IMR-90 (cell line): ENCODE results near the gene FOCAD. TPM values are rescaled to one million over a fixed set of nuclear protein-coding genes. Genes with fewer than 3 reads are reported as not detected.

Experiments
- ATAC-seq: fragments of 200-7000 bp; cut with Tn5 transposase; 2 replicates; pipeline ENCODE4 v1.9.1; 2020; ENCODE audit warnings: low read depth, mild to moderate bottlenecking, moderate library complexity
- BruUV-seq: library from RNA; stranded (reverse); fragments of 400-500 nt; replicated peaks from 2 replicates; lab custom pipeline; 2021; lab: Mats Ljungman, UMichigan
- CTCF ChIA-PET: fragments of 300-600 bp; formaldehyde crosslinking; extraction: SDS; loops from one replicate; lab custom pipeline; 2021; ENCODE audit warnings: antibody characterized with exemption; lab: Yijun Ruan, JAX
- POLR2A ChIA-PET: fragments of 300-600 bp; sonication (Branson Sonifier 250); formaldehyde crosslinking; loops from one replicate; lab custom pipeline; 2022; ENCODE audit warnings: antibody characterized with exemption; ENCODE audit not compliant: unreplicated experiment; lab: Charles Lee
- DNase-seq: peaks from one replicate; pipeline ENCODE4 v3.0.0; 2013
- H2AFZ ChIP-seq: replicated peaks from 2 replicates; pipeline ENCODE3; 2013; ENCODE audit warnings: low read length, mild to moderate bottlenecking; ENCODE audit not compliant: poor library complexity
- H2AK5ac ChIP-seq: 2 replicates; pipeline ENCODE4 v1.6.1; 2013; ENCODE audit warnings: low read depth, low read length, inconsistent platforms
- H2AK9ac ChIP-seq: replicated peaks from 2 replicates; pipeline ENCODE3; 2013; ENCODE audit warnings: mild to moderate bottlenecking, low read depth, low read length, moderate library complexity; ENCODE audit not compliant: poor library complexity
- H2BK120ac ChIP-seq: 2 replicates; pipeline ENCODE4 v1.6.1; 2013; ENCODE audit warnings: low read depth, low read length, inconsistent platforms
- H2BK15ac ChIP-seq: 3 replicates; pipeline ENCODE4 v1.6.1; 2013; ENCODE audit warnings: low read depth, low read length, inconsistent platforms
- H2BK20ac ChIP-seq: 2 replicates; pipeline ENCODE4 v1.6.1; 2013; ENCODE audit warnings: low read depth, mild to moderate bottlenecking, inconsistent platforms, low read length, moderate library complexity
- H2BK5ac ChIP-seq: 2 replicates; pipeline ENCODE4 v1.6.1; 2013; ENCODE audit warnings: mild to moderate bottlenecking, low read depth, low read length, inconsistent platforms; ENCODE audit not compliant: poor library complexity, severe bottlenecking
- H3K14ac ChIP-seq: replicated peaks from 2 replicates; pipeline ENCODE4 v1.6.1; 2013; ENCODE audit warnings: low read depth, low read length, inconsistent platforms
- H3K18ac ChIP-seq: 2 replicates; pipeline ENCODE4 v1.6.1; 2013; ENCODE audit warnings: low read depth, low read length, control low read depth
- H3K23ac ChIP-seq: 2 replicates; pipeline ENCODE4 v1.6.1; 2013; ENCODE audit warnings: low read depth, low read length, inconsistent platforms
- H3K27ac ChIP-seq: 2 replicates; pipeline ENCODE4 v1.5.1; 2013; ENCODE audit warnings: mild to moderate bottlenecking, control low read depth, low read length; ENCODE audit not compliant: insufficient read depth
- H3K27me3 ChIP-seq: 2 replicates; pipeline ENCODE4 v1.6.1; 2013; ENCODE audit warnings: low read length; ENCODE audit not compliant: control insufficient read depth, insufficient read depth
- H3K36me3 ChIP-seq: 2 replicates; pipeline ENCODE4 v1.6.1; 2013; ENCODE audit warnings: low read length, mixed read lengths; ENCODE audit not compliant: control insufficient read depth, insufficient read depth
- H3K4ac ChIP-seq: 2 replicates; pipeline ENCODE4 v1.6.1; 2013; ENCODE audit warnings: low read depth, low read length, inconsistent platforms
- H3K4me1 ChIP-seq: 2 replicates; pipeline ENCODE4 v1.6.1; 2013; ENCODE audit warnings: low read length, mixed read lengths; ENCODE audit not compliant: control insufficient read depth, insufficient read depth
- H3K4me2 ChIP-seq: 2 replicates; pipeline ENCODE4 v1.6.1; 2013; ENCODE audit warnings: low read depth, mild to moderate bottlenecking, control low read depth, low read length, moderate library complexity
- H3K4me3 ChIP-seq: 2 replicates; pipeline ENCODE4 v1.5.1; 2013; ENCODE audit warnings: low read depth, mild to moderate bottlenecking, control low read depth, low read length, moderate library complexity; ENCODE audit not compliant: insufficient read depth
- H3K56ac ChIP-seq: 2 replicates; pipeline ENCODE4 v1.6.1; 2013; ENCODE audit warnings: low read length, inconsistent platforms; ENCODE audit not compliant: insufficient read depth; ENCODE audit errors: extremely low read depth
- H3K79me1 ChIP-seq, 2 experiments: 2 replicates each; pipeline ENCODE4 v1.6.1; 2013; ENCODE audit warnings: low read length in 2 of 2, inconsistent platforms in 1 of 2, low read depth in 1 of 2
- H3K9ac ChIP-seq: 2 replicates; pipeline ENCODE4 v1.6.1; 2013; ENCODE audit warnings: low read depth, low read length, control low read depth
- H3K9me1 ChIP-seq: 2 replicates; pipeline ENCODE4 v1.6.1; 2013; ENCODE audit warnings: low read length, inconsistent platforms; ENCODE audit not compliant: insufficient read depth
- H3K9me3 ChIP-seq: 2 replicates; pipeline ENCODE4 v1.6.1; 2013; ENCODE audit warnings: low read length; ENCODE audit not compliant: control insufficient read depth, insufficient read depth
- H4K20me1 ChIP-seq: 2 replicates; pipeline ENCODE4 v1.6.1; 2013; ENCODE audit warnings: low read length, inconsistent platforms; ENCODE audit not compliant: insufficient read depth
- H4K5ac ChIP-seq: 2 replicates; pipeline ENCODE4 v1.6.1; 2013; ENCODE audit warnings: mild to moderate bottlenecking, low read depth, low read length, control low read depth
- H4K8ac ChIP-seq, 2 experiments: 2 replicates each; pipeline ENCODE4 v1.6.1; 2013; ENCODE audit warnings: low read depth in 2 of 2, low read length in 2 of 2, control low read depth in 1 of 2, inconsistent platforms in 1 of 2
- H4K91ac ChIP-seq: 2 replicates; pipeline ENCODE4 v1.6.1; 2013; ENCODE audit warnings: low read depth, low read length, inconsistent platforms; ENCODE audit not compliant: insufficient read depth
- CEBPB ChIP-seq: IDR thresholded peaks from 2 replicates; pipeline ENCODE4 v1.6.1; 2012; ENCODE audit warnings: low read depth, low read length, improper control_type of control experiment
- POLR2A ChIP-seq: IDR thresholded peaks from 2 replicates; pipeline ENCODE4 v1.6.1; 2012; ENCODE audit warnings: mild to moderate bottlenecking, low read depth, low read length
- RAD21 ChIP-seq: IDR thresholded peaks from 2 replicates; pipeline ENCODE4 v1.6.1; 2012; ENCODE audit warnings: low read length, improper control_type of control experiment
- WGBS, 2 experiments: methylation state at CpG; one replicate each; pipeline versions ENCODE4 v1.1.5 to v1.1.7; 2013; ENCODE audit warnings: missing lambda C conversion rate in 2 of 2; ENCODE audit not compliant: insufficient read length in 1 of 2; ENCODE audit errors: extremely low coverage in 2 of 2; 5-methylcytosine and 5-hydroxymethylcytosine counted together
- dilution Hi-C: fragments of 300-500 bp; cut with HindIII; formaldehyde crosslinking; loops from one replicate; pipeline ENCODE4 v1.14.3; 2018; ENCODE audit warnings: low sequenced_read_pairs; ENCODE audit not compliant: unreplicated experiment
- in situ Hi-C: fragments of 300-500 bp; cut with MboI; formaldehyde crosslinking; loops from 3 replicates; pipeline ENCODE4 v1.14.3; 2019; ENCODE audit warnings: low sequenced_read_pairs, inconsistent platforms, mixed read lengths
- intact Hi-C: fragments of 100-400 bp; cut with micrococcal nuclease; formaldehyde crosslinking; loops from 2 replicates; pipeline ENCODE4 v1.10.0; 2022
- polyA plus RNA-seq, 3 experiments: library from polyadenylated mRNA; depleted of rRNA; stranded (reverse); fragments of >200 nt; gene quantifications; 2 replicates each; pipeline ENCODE4 v1.2.3, GENCODE V29; 2012; ENCODE audit warnings: low replicate concordance in 1 of 3
- total RNA-seq: library from RNA; depleted of rRNA; stranded (reverse); fragments of >200 nt; gene quantifications from 2 replicates; pipeline ENCODE4 v1.2.3, GENCODE V29; 2012

FOCAD gene
- total and polyA plus RNA-seq, 2 of the 4 experiments (the other 2 are of a cell fraction) = 28.8 to 91.2 TPM

DNA sequence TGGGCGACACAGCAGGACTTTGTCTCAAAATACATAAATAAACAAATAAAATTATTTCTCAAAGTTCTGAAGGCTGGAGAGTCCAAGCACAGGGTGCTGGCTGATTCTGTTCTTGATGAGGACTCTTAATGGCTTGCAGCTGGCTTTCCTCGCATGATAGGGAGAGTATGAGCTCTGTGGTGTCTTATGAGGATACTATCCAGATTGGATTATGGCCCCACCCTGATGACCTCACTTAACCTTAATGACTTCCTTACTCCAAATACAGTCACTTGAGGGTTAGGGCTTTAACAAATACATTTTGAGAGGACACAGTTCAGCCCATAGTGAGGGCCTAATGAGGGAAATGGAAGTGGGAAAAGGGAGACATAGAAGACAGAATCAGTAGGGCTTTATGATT, 87.7 kb downstream of the FOCAD start:
- POLR2A ChIA-PET = no interaction called here
- no peak overlapping the region for H3K4me3 ChIP-seq

More for the DNA sequence above, 87.7 kb downstream of the FOCAD start:
- no peak overlapping the region for H2AK5ac ChIP-seq
- dilution Hi-C loops = no loop called here
- H3K9me3 ChIP-seq = no peaks in the 10 kb centered on the region
- H2BK20ac ChIP-seq = no peak overlapping the region
- no peaks in the 10 kb centered on the region for H4K20me1 ChIP-seq
- in situ Hi-C loops = no loop called here
- no peak overlapping the region for H3K18ac ChIP-seq
- no peak overlapping the region for H3K4ac ChIP-seq
- no peak overlapping the region for H3K4me2 ChIP-seq
- CTCF ChIA-PET = no interaction called here
- H3K27ac ChIP-seq = no peak overlapping the region
- H2AK9ac ChIP-seq = no peak overlapping the region
- no peak overlapping the region for H3K23ac ChIP-seq
- peaks cover 2% of the 10 kb centered on the region; the same call in 1 of the 2 replicates for H3K9me1 ChIP-seq
- TF ChIP-seq POLR2A = no peak
- no peak for TF ChIP-seq RAD21
- TF ChIP-seq CEBPB = no peak
- no peak overlapping the region for H3K56ac ChIP-seq
- no peak overlapping the region for H2BK15ac ChIP-seq
- WGBS, 2 experiments = no CpG with 5 or more reads among the region's 2 CpGs
- no peak for DNase-seq
- H3K9ac ChIP-seq = no peak overlapping the region
- no peak overlapping the region for H4K8ac ChIP-seq
- H3K36me3 ChIP-seq = peaks cover 9% of the 10 kb centered on the region
- no peak for ATAC-seq
- H2AFZ ChIP-seq = no peak overlapping the region
- no peak overlapping the region for H2BK5ac ChIP-seq
- H3K79me1 ChIP-seq = 0 out of 4 replicates have a peak, but pooled peaks cover 4 to 5% of the 10 kb centered on the region in 2 experiments
- no peak overlapping the region for H4K91ac ChIP-seq
- no peaks in the 10 kb centered on the region for H3K4me1 ChIP-seq
- H3K27me3 ChIP-seq = no peaks in the 10 kb centered on the region
- no TSS peak for BruUV-seq
- H4K5ac ChIP-seq = no peak overlapping the region
- no peak overlapping the region for H2BK120ac ChIP-seq
- H3K14ac ChIP-seq = no peak overlapping the region
- intact Hi-C loops = no loop called here
